Central memory CD8-positive, alpha-beta T cell (primary cell): ENCODE data around the gene TAPBP.

ENCODE experiments used
- ATAC-seq: fragments of 150-1000 bp; cut with Tn5 transposase; replicated peaks from 2 replicates; pipeline ENCODE4 v1.10.0; 2022; ENCODE audit warnings: mild to moderate bottlenecking, moderate FRiP score, moderate number of reproducible peaks; ENCODE audit not compliant: poor library complexity, severe bottlenecking; ENCODE audit errors: extremely low read depth
- DNase-seq, 2 donors: peaks; one replicate each; pipeline ENCODE4 v3.0.0; 2021; ENCODE audit warnings: low spot score in 2 of 2
- H3K27ac Mint-ChIP-seq: one replicate; pipeline ENCODE4 v1.8.0; 2022; ENCODE audit warnings: low read depth, mild to moderate bottlenecking, moderate library complexity, mixed read lengths
- H3K27me3 Mint-ChIP-seq: one replicate; pipeline ENCODE4 v1.8.0; 2022; ENCODE audit warnings: mixed read lengths
- H3K36me3 Mint-ChIP-seq: one replicate; pipeline ENCODE4 v1.8.0; 2022; ENCODE audit warnings: mild to moderate bottlenecking, moderate library complexity, mixed read lengths; ENCODE audit not compliant: insufficient read depth
- H3K4me1 Mint-ChIP-seq: one replicate; pipeline ENCODE4 v1.8.0; 2022; ENCODE audit warnings: mixed read lengths
- H3K4me3 Mint-ChIP-seq: one replicate; pipeline ENCODE4 v1.8.0; 2022; ENCODE audit warnings: mild to moderate bottlenecking, moderate library complexity, mixed read lengths
- H3K9me3 Mint-ChIP-seq: one replicate; pipeline ENCODE4 v1.8.0; 2022; ENCODE audit warnings: mixed read lengths

TAPBP gene

GRCh38 chr6:33336495-33336894 is 22.6 kb upstream of the TAPBP start:
- ATAC-seq (no peak), DNase-seq (no peak)
- Mint-ChIP-seq H3K36me3 (no peaks in the 10 kb centered on the region), H3K9me3 (no peaks in the 10 kb centered on the region), H3K27ac (no peak overlapping the region), H3K4me3 (no peak overlapping the region), H3K27me3 (no peaks in the 10 kb centered on the region), H3K4me1 (peaks cover 6% of the 10 kb centered on the region)

GRCh38 chr6:33335916-33336315 is 22.0 kb upstream of the TAPBP start:
- Mint-ChIP-seq H3K27ac (no peak overlapping the region), H3K27me3 (no peaks in the 10 kb centered on the region), H3K9me3 (no peaks in the 10 kb centered on the region), H3K36me3 (no peaks in the 10 kb centered on the region), H3K4me1 (peaks cover 6% of the 10 kb centered on the region), H3K4me3 (no peak overlapping the region)
- ATAC-seq (no peak), DNase-seq (no peak)

GRCh38 chr6:33333666-33334065 is 19.8 kb upstream of the TAPBP start:
- H3K4me3 Mint-ChIP-seq: no peak overlapping the region
- H3K4me1 Mint-ChIP-seq: peaks cover 6% of the 10 kb centered on the region
- no peak overlapping the region for H3K27ac Mint-ChIP-seq
- H3K9me3 Mint-ChIP-seq: no peaks in the 10 kb centered on the region
- ATAC-seq (no peak), DNase-seq (no peak)
- no peaks in the 10 kb centered on the region for H3K27me3 Mint-ChIP-seq
- H3K36me3 Mint-ChIP-seq: no peaks in the 10 kb centered on the region

GRCh38 chr6:33330736-33331135 is 16.9 kb upstream of the TAPBP start:
- H3K4me1 Mint-ChIP-seq: peaks cover 6% of the 10 kb centered on the region
- no peaks in the 10 kb centered on the region for H3K36me3 Mint-ChIP-seq
- H3K27me3 Mint-ChIP-seq: no peaks in the 10 kb centered on the region
- H3K27ac Mint-ChIP-seq: no peak overlapping the region
- no peak for DNase-seq
- no peak for ATAC-seq
- no peaks in the 10 kb centered on the region for H3K9me3 Mint-ChIP-seq
- H3K4me3 Mint-ChIP-seq: no peak overlapping the region

GRCh38 chr6:33329058-33329457 is 15.2 kb upstream of the TAPBP start:
- Mint-ChIP-seq H3K9me3 (no peaks in the 10 kb centered on the region), H3K36me3 (no peaks in the 10 kb centered on the region), H3K27me3 (no peaks in the 10 kb centered on the region), H3K27ac (no peak overlapping the region), H3K4me3 (no peak overlapping the region), H3K4me1 (peaks cover 4% of the 10 kb centered on the region)
- ATAC-seq: no peak
- DNase-seq: no peak

GRCh38 chr6:33324125-33324524 is 10.2 kb upstream of the TAPBP start:
- H3K27ac Mint-ChIP-seq: peak overlapping the region; percentile 92
- DNase-seq (no peak), ATAC-seq (no peak)
- peaks cover 52% of the 10 kb centered on the region for H3K4me1 Mint-ChIP-seq
- H3K9me3 Mint-ChIP-seq: no peaks in the 10 kb centered on the region
- peak overlapping the region; percentile 95 for H3K4me3 Mint-ChIP-seq
- H3K27me3 Mint-ChIP-seq: no peaks in the 10 kb centered on the region
- H3K36me3 Mint-ChIP-seq: peaks cover 28% of the 10 kb centered on the region

GRCh38 chr6:33323623-33323948 is 9.7 kb upstream of the TAPBP start:
- no peak for ATAC-seq
- H3K27ac Mint-ChIP-seq: peak overlapping the region; percentile 92
- no peaks in the 10 kb centered on the region for H3K27me3 Mint-ChIP-seq
- no peaks in the 10 kb centered on the region for H3K9me3 Mint-ChIP-seq
- peaks cover 32% of the 10 kb centered on the region for H3K36me3 Mint-ChIP-seq
- peak overlapping the region; percentile 95 for H3K4me3 Mint-ChIP-seq
- peaks cover 57% of the 10 kb centered on the region for H3K4me1 Mint-ChIP-seq
- DNase-seq: no peak

GRCh38 chr6:33321227-33321626 is 7.3 kb upstream of the TAPBP start:
- no peak for ATAC-seq
- Mint-ChIP-seq H3K36me3 (peaks cover 43% of the 10 kb centered on the region), H3K4me3 (peak overlapping the region; percentile 95), H3K4me1 (peaks cover 77% of the 10 kb centered on the region), H3K27me3 (no peaks in the 10 kb centered on the region), H3K9me3 (no peaks in the 10 kb centered on the region), H3K27ac (peak overlapping the region; percentile 53)
- DNase-seq: no peak

GRCh38 chr6:33320315-33321181 is 6.7 kb upstream of the TAPBP start:
- no peaks in the 10 kb centered on the region for H3K9me3 Mint-ChIP-seq
- H3K4me3 Mint-ChIP-seq: peak overlapping the region; percentile 95
- H3K27me3 Mint-ChIP-seq: no peaks in the 10 kb centered on the region
- DNase-seq: no peak
- H3K36me3 Mint-ChIP-seq: peaks cover 45% of the 10 kb centered on the region
- H3K27ac Mint-ChIP-seq: peak overlapping the region; percentile 53
- H3K4me1 Mint-ChIP-seq: peaks cover 84% of the 10 kb centered on the region
- ATAC-seq: no peak

- Mint-ChIP-seq H3K27ac (peak overlapping the region; percentile 29), H3K4me3 (peak overlapping the region; percentile 95), H3K9me3 (no peaks in the 10 kb centered on the region), H3K27me3 (no peaks in the 10 kb centered on the region), H3K4me1 (peaks cover 88% of the 10 kb centered on the region), H3K36me3 (peaks cover 45% of the 10 kb centered on the region)
- ATAC-seq: no peak
- no peak for DNase-seq
These were observed 6.0 kb upstream of the TAPBP start for GRCh38 chr6:33319939-33320314.

- no peak for DNase-seq
- Mint-ChIP-seq H3K4me3 (peak overlapping the region; percentile 95), H3K27ac (peak overlapping the region; percentile 96), H3K36me3 (peaks cover 56% of the 10 kb centered on the region), H3K9me3 (no peaks in the 10 kb centered on the region), H3K27me3 (no peaks in the 10 kb centered on the region), H3K4me1 (peaks cover 85% of the 10 kb centered on the region)
- ATAC-seq: no peak
These were observed 4.7 kb upstream of the TAPBP start for GRCh38 chr6:33318426-33319073.

- Mint-ChIP-seq H3K27ac (peak within 1 kb of the TSS; percentile 100), H3K36me3 (peaks cover 55% of the 10 kb centered on the region), H3K4me3 (peak within 1 kb of the TSS; percentile 95), H3K9me3 (no peaks in the 10 kb centered on the region), H3K27me3 (no peaks in the 10 kb centered on the region), H3K4me1 (peaks cover 82% of the 10 kb centered on the region)
- ATAC-seq (peak; percentile 50), DNase-seq (peak; percentile 89 to 94)
These were observed 4.0 kb upstream of the TAPBP start, which contains the start of gene ZBTB22 for GRCh38 chr6:33317669-33318425. ZBTB22 (minus strand) TSS chr6:33317744; CDS start chr6:33316916, 828 bp downstream.

GRCh38 chr6:33317419-33317668 is 3.5 kb upstream of the TAPBP start:
- peaks cover 83% of the 10 kb centered on the region for H3K4me1 Mint-ChIP-seq
- peak overlapping the region; percentile 96 for H3K27ac Mint-ChIP-seq

More at GRCh38 chr6:33317419-33317668, 3.5 kb upstream of the TAPBP start:
- H3K27me3 Mint-ChIP-seq: no peaks in the 10 kb centered on the region
- H3K9me3 Mint-ChIP-seq: no peaks in the 10 kb centered on the region
- peak overlapping the region; percentile 95 for H3K4me3 Mint-ChIP-seq
- ATAC-seq (no peak), DNase-seq (no peak)
- H3K36me3 Mint-ChIP-seq: peaks cover 56% of the 10 kb centered on the region
